Right lobe of liver (tissue), 6 donors: ENCODE results near the gene PRKCA. TPM values are rescaled to one million over a fixed set of nuclear protein-coding genes. Genes with fewer than 3 reads are reported as not detected.

ENCODE experiments used
- ATAC-seq, 4 donors: fragments of 200-7000 bp; cut with Tn5 transposase; one replicate each; pipeline ENCODE4 v1.9.1; 2020; ENCODE audit warnings: mild to moderate bottlenecking in 4 of 4, moderate library complexity in 4 of 4
- DNase-seq, 3 donors: peaks; one replicate each; pipeline ENCODE4 v3.0.0-alpha.2; 2020
- H3K27ac ChIP-seq, 3 donors: fragments of 200-600 bp; one replicate each; pipeline ENCODE4 v1.8.0; 2022
- H3K27me3 ChIP-seq, 2 donors: fragments of 200-600 bp; one replicate each; pipeline ENCODE4 v1.8.0; 2022
- H3K36me3 ChIP-seq, 4 donors: fragments of 200-600 bp; sonication (generic) in 1 of 4; one replicate each; pipeline versions ENCODE4 v1.5.1 to v1.8.0; 2017 to 2022; ENCODE audit warnings: control low read depth in 1 of 4
- H3K4me1 ChIP-seq, 4 donors: fragments of 200-600 bp; sonication (generic) in 1 of 4; one replicate each; pipeline versions ENCODE4 v1.5.1 to v1.8.0; 2017 to 2022; ENCODE audit warnings: control low read depth in 1 of 4
- H3K4me3 ChIP-seq, 3 donors: fragments of 200-600 bp; one replicate each; pipeline ENCODE4 v1.8.0; 2022
- H3K9me3 ChIP-seq, 4 donors: fragments of 200-600 bp; sonication (generic) in 1 of 4; one replicate each; pipeline versions ENCODE4 v1.5.1 to v1.8.0; 2017 to 2022; ENCODE audit warnings: control low read depth in 1 of 4
- CTCF ChIP-seq, 4 donors: fragments of 200-600 bp in 3 of 4; fragments of 450-650 bp in 1 of 4; IDR thresholded peaks; one replicate each; pipeline versions ENCODE4 v1.5.1 to v1.8.0; 2016 to 2022; ENCODE audit warnings: antibody characterized with exemption in 4 of 4, mild to moderate bottlenecking in 2 of 4
- POLR2A ChIP-seq: fragments of 450-650 bp; IDR thresholded peaks from one replicate; pipeline ENCODE4 v1.6.1; 2017; ENCODE audit warnings: antibody characterized with exemption, mild to moderate bottlenecking
- WGBS: methylation state at CpG from one replicate; pipeline ENCODE4 v1.1.6; 2018; ENCODE audit warnings: low coverage, low lambda C conversion rate; ENCODE audit not compliant: insufficient coverage; ENCODE audit errors: missing lambda C conversion rate; 5-methylcytosine and 5-hydroxymethylcytosine counted together
- intact Hi-C, 2 donors: fragments of 100-400 bp; cut with DNase I; formaldehyde crosslinking; loops; one replicate each; pipeline versions ENCODE4 v1.11.2 to v1.14.1; 2022
- total RNA-seq, 6 experiments: library from RNA; depleted of rRNA in 2 of 6; stranded (reverse); fragments of >200 nt in 2 of 6; fragmentation: NEBNext Ultra II Directional in 3 of 6; extraction: Animal tissue kit (Norgen Biotek cat#: 25700) in 3 of 6; gene quantifications; one replicate each; pipeline versions ENCODE4 v1.1.0 to v1.2.4, GENCODE V29; 2016 to 2023
- donor health status: DM: no; HTN: yes; CAD: no.
- donor health status: DM: no; HTN: no; CAD: no.
- donor health status: DM: no; HTN: no; CAD: no.
- donor health status: DM: no; HTN: yes; CAD: no.
- donor health status: DM: no; HTN: yes; CAD: no.

Gene PRKCA
- total RNA-seq, 6 experiments from 2014 or later = 11.7 to 23.0 (median 18.7) TPM

DNA sequence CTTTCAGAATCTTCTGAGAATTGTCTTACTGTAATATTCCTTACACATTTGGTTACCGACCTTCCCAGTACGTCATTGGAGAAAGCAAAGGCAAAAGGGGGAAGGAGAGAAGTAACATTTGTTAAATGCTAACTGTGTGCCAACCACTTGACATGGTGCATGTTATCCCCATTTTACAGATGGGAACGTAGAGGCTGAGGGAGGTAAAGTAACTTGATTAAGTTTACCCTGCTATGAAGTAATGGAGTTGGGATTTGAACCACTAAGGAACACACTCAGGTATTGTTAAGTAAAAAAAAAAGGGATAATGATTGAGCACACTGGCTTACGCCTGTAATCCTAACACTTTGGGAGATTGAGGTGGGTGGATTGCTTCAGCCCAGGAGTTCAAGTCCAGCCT, 156.4 kb downstream of the PRKCA start:
- DNase-seq (no peak), ATAC-seq (no peak)
- Histone ChIP-seq H3K4me3 (no peak overlapping the region), H3K9me3 (no peaks in the 10 kb centered on the region), H3K36me3 (no peaks in the 10 kb centered on the region), H3K27me3 (no peaks in the 10 kb centered on the region), H3K4me1 (peaks cover 0 to 24% (median 14%) of the 10 kb centered on the region in 4 donors), H3K27ac (peak overlapping the region in 1 of 3 donors; percentile 47)
- WGBS = 97% methylated on average over 4 of the region's 4 CpGs
- intact Hi-C loops = no loop called here
- TF ChIP-seq CTCF (IDR thresholded peaks at IDR 0.05) (no peak), POLR2A (no peak)

DNA sequence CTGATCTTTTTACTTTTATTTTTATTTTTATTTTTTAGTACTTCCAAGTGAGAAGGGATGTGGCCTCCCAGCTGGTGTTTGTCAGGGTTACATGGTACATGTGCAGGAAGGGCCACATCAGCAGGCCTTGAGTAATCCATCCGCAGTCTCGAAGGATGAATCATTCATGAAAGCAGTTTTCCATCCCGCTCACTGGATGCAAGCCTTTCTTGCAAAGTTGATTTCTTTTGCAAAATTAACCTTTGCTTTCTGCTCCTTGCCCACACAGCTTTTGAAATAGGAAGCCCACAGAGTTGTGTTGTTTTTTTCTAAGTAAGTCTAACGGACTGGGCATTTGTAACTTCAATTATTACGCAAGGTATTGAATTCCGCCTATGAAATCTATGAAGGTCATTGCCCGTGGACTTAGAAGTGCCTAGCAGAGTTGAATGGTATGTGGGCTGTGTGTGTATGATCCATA, 157.4 kb downstream of the PRKCA start:
- no peaks in the 10 kb centered on the region for H3K27me3 ChIP-seq
- peak; percentile 74 to 89 (median 84) for ATAC-seq
- 8% methylated on average over 7 of the region's 7 CpGs for WGBS
- peaks cover 0 to 24% (median 14%) of the 10 kb centered on the region in 4 donors for H3K4me1 ChIP-seq
- DNase-seq = peak in 2 of 3 donors; percentile 43 to 50
- intact Hi-C loops = no loop called here
- no peaks in the 10 kb centered on the region for H3K9me3 ChIP-seq
- H3K27ac ChIP-seq = peak overlapping the region; percentile 28 to 47 (median 41)
- peak; percentile 16 for TF ChIP-seq POLR2A
- TF ChIP-seq CTCF (IDR thresholded peaks at IDR 0.05) = no peak
- H3K36me3 ChIP-seq = no peaks in the 10 kb centered on the region
- no peak overlapping the region for H3K4me3 ChIP-seq

GRCh38 chr17:66460558-66460957, 158.1 kb downstream of the PRKCA start:
- peak in 1 of 4 donors; percentile 15 for ATAC-seq
- intact Hi-C loops = no loop called here
- 50% methylated on average over 3 of the region's 6 CpGs for WGBS

GRCh38 chr17:66461343-66461995, 159.1 kb downstream of the PRKCA start:
- intact Hi-C loops = no loop called here
- DNase-seq = no peak
- ATAC-seq = peak in 2 of 4 donors; percentile 5 to 35
- H3K9me3 ChIP-seq = no peaks in the 10 kb centered on the region
- no peaks in the 10 kb centered on the region for H3K36me3 ChIP-seq
- peaks cover 0 to 24% (median 14%) of the 10 kb centered on the region in 4 donors for H3K4me1 ChIP-seq
- WGBS = 52% methylated on average over 6 of the region's 7 CpGs
- H3K4me3 ChIP-seq = no peak overlapping the region
- H3K27ac ChIP-seq = peak overlapping the region in 1 of 3 donors; percentile 47
- no peak for TF ChIP-seq POLR2A
- TF ChIP-seq CTCF (IDR thresholded peaks at IDR 0.05) = no peak
- H3K27me3 ChIP-seq = no peaks in the 10 kb centered on the region

More at GRCh38 chr17:66460558-66460957, 158.1 kb downstream of the PRKCA start:
- no peak for TF ChIP-seq CTCF (IDR thresholded peaks at IDR 0.05)
- no peak for TF ChIP-seq POLR2A
- H3K4me1 ChIP-seq = peaks cover 0 to 24% (median 14%) of the 10 kb centered on the region in 4 donors
- no peaks in the 10 kb centered on the region for H3K9me3 ChIP-seq
- H3K27ac ChIP-seq = peak overlapping the region in 1 of 3 donors; percentile 47
- no peak overlapping the region for H3K4me3 ChIP-seq
- H3K36me3 ChIP-seq = no peaks in the 10 kb centered on the region
- H3K27me3 ChIP-seq = no peaks in the 10 kb centered on the region
- no peak for DNase-seq
